Ishikawa (cell line): Measurements from ENCODE around the gene SCAF8.

Experiments used
- CEBPB ChIP-seq: IDR thresholded peaks from 2 replicates; pipeline ENCODE4 v1.6.1; 2012
- CREB1 ChIP-seq: IDR thresholded peaks from 2 replicates; pipeline ENCODE4 v1.6.1; 2012; ENCODE audit warnings: low read depth
- EP300 ChIP-seq: IDR thresholded peaks from 2 replicates; pipeline ENCODE4 v1.6.1; 2012; ENCODE audit warnings: borderline replicate concordance
- FOXM1 ChIP-seq: IDR thresholded peaks from 2 replicates; pipeline ENCODE4 v1.6.1; 2012; ENCODE audit warnings: low read depth, borderline replicate concordance
- RAD21 ChIP-seq: IDR thresholded peaks from 2 replicates; pipeline ENCODE4 v1.6.1; 2012; ENCODE audit warnings: low read depth
- REST ChIP-seq: IDR thresholded peaks from 2 replicates; pipeline ENCODE4 v1.6.1; 2012; ENCODE audit warnings: low read depth, mild to moderate bottlenecking
- TAF1 ChIP-seq: IDR thresholded peaks from 2 replicates; pipeline ENCODE4 v1.6.1; 2012; ENCODE audit warnings: low read depth, mild to moderate bottlenecking
- TF ChIP-seq, protein P1 (sequence below): IDR thresholded peaks from 2 replicates; pipeline ENCODE4 v1.6.1; 2012

DNA sequence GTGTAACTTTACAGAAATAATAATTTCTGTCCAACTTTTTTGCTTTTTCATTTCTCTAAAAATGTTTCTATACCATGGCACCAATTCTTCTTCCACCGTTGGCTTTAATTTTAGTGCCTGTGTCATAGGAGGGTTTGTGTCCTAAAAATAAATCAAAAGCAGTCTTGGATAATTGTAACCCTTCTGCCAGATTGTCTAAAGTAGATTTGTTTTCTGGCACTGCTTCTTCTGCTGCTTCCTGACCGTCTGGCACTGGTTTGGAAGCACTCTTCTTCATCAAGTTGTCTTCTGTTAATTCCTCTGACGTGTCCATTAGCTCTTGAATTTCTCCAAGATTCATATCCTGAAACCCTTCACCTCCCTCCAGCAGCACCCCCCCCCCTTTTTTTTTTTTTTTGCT lies 33.1 kb downstream of the SCAF8 start:
- TF ChIP-seq CREB1 (no peak), CEBPB (no peak), RAD21 (no peak), REST (no peak), EP300 (no peak), FOXM1 (no peak), TAF1 (no peak)
- TF ChIP-seq, protein P1, sequence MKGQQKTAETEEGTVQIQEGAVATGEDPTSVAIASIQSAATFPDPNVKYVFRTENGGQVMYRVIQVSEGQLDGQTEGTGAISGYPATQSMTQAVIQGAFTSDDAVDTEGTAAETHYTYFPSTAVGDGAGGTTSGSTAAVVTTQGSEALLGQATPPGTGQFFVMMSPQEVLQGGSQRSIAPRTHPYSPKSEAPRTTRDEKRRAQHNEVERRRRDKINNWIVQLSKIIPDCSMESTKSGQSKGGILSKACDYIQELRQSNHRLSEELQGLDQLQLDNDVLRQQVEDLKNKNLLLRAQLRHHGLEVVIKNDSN = no peak
